Right forelimb (tissue), 1 donor: ENCODE measurements around the gene CEP164.
"Not testable (repeated sequence)": the region's sequence is repeated elsewhere in the genome, so short reads cannot be mapped to it uniquely, and the experiment has no call there.

Experiments used
- DNase-seq: peaks from one replicate; pipeline ENCODE4 v3.0.0-alpha.2; 2018

The CEP164 gene

GRCh38 chr11:117398618-117399017 lies 71.0 kb downstream of the CEP164 start:
- DNase-seq: not testable (repeated sequence)

- peak; percentile 2 for DNase-seq
Measured at GRCh38 chr11:117399100-117399840, 71.6 kb downstream of the CEP164 start.

- DNase-seq: not testable (repeated sequence)
Measured at GRCh38 chr11:117405898-117406297, 78.2 kb downstream of the CEP164 start.

- no peak for DNase-seq
Measured at GRCh38 chr11:117407016-117407415, 79.4 kb downstream of the CEP164 start.

- DNase-seq: no peak
Measured at GRCh38 chr11:117408356-117408755, 80.7 kb downstream of the CEP164 start.

GRCh38 chr11:117409511-117409910 lies 81.9 kb downstream of the CEP164 start:
- no peak for DNase-seq

- DNase-seq: no peak
Measured at GRCh38 chr11:117410238-117410637, 82.6 kb downstream of the CEP164 start.

GRCh38 chr11:117410861-117411710 lies 83.4 kb downstream of the CEP164 start:
- no peak for DNase-seq

GRCh38 chr11:117411736-117412135 lies 84.1 kb downstream of the CEP164 start:
- DNase-seq: no peak

GRCh38 chr11:117412176-117412575 lies 84.5 kb downstream of the CEP164 start:
- no peak for DNase-seq

- no peak for DNase-seq
Measured at GRCh38 chr11:117412653-117413275, 85.1 kb downstream of the CEP164 start.

GRCh38 chr11:117413616-117414015 lies 86.0 kb downstream of the CEP164 start:
- no peak for DNase-seq

GRCh38 chr11:117414724-117415123 lies 87.1 kb downstream of the CEP164 start:
- DNase-seq: no peak

GRCh38 chr11:117415358-117415896 lies 87.8 kb downstream of the CEP164 start:
- DNase-seq: no peak

GRCh38 chr11:117417342-117417741 lies 89.7 kb downstream of the CEP164 start:
- DNase-seq: no peak

GRCh38 chr11:117417856-117418255 lies 90.2 kb downstream of the CEP164 start:
- no peak for DNase-seq

- DNase-seq: no peak
Measured at GRCh38 chr11:117418737-117419481, 91.3 kb downstream of the CEP164 start.

GRCh38 chr11:117419482-117420142 lies 92.0 kb downstream of the CEP164 start:
- DNase-seq: no peak

- no peak for DNase-seq
Measured at GRCh38 chr11:117420143-117420485, 92.5 kb downstream of the CEP164 start.

- no peak for DNase-seq
Measured at GRCh38 chr11:117420598-117420997, 92.9 kb downstream of the CEP164 start.

GRCh38 chr11:117421041-117421440 lies 93.4 kb downstream of the CEP164 start:
- DNase-seq: no peak

GRCh38 chr11:117421476-117421875 lies 93.8 kb downstream of the CEP164 start:
- DNase-seq: peak; percentile 31
